ENCODE results near the gene CNNM1. TPM values are rescaled to one million over a fixed set of nuclear protein-coding genes. Genes with fewer than 3 reads are reported as not detected.

CNNM1 gene
- polyA plus RNA-seq, 2 of the 4 experiments (the other 2 are of a cell fraction): 14.2 to 17.5 TPM

GRCh38 chr10:99347672-99348071 lies 18.5 kb downstream of the CNNM1 start:
- H3K4me2 ChIP-seq: no peak overlapping the region

GRCh38 chr10:99353182-99353581 lies 24.0 kb downstream of the CNNM1 start:
- Histone ChIP-seq H3K4me2 (no peak overlapping the region), H3K4me1 (no peaks in the 10 kb centered on the region), H3K9me3 (no peaks in the 10 kb centered on the region), H3K27ac (no peak overlapping the region), H3K4me3 (no peak overlapping the region)
- POLR2A ChIA-PET: no interaction called here
- ATAC-seq: no peak
- CTCF ChIA-PET: interaction anchor here (0.6 to 1.1 kb wide), 3 partner anchors 8 to 70 kb away, joined by 3 read pairs; no protein-coding TSS in a partner anchor
- WGBS (ENCODE audit: missing lambda C conversion rate): 63% methylated on average over 1 of the region's 1 CpG
- no peak for FAIRE-seq
- DNase-seq (ENCODE audit: low read depth in 1 of 2, low spot score in 1 of 2): no peak
- TF ChIP-seq EHMT2 (IDR thresholded peaks at IDR 0.05; ENCODE audit: low read depth) (no peak), HMGXB4 (CRISPR knock-in tag; IDR thresholded peaks at IDR 0.05; ENCODE audit: borderline replicate concordance) (no peak), NR3C1 (IDR thresholded peaks at IDR 0.05) (no peak), MAFK (IDR thresholded peaks at IDR 0.05; ENCODE audit: partially characterized antibody) (no peak), REST (IDR thresholded peaks at IDR 0.05) (no peak), EP300 (IDR thresholded peaks at IDR 0.05) (no peak), HOXA7 (CRISPR knock-in tag; IDR thresholded peaks at IDR 0.05) (no peak), CTCF (IDR thresholded peaks at IDR 0.05) (no peak), HEYL (CRISPR knock-in tag; IDR thresholded peaks at IDR 0.05) (no peak), CBX8 (IDR thresholded peaks at IDR 0.05) (no peak), SREBF2 (IDR thresholded peaks at IDR 0.05) (no peak), ESRRA (IDR thresholded peaks at IDR 0.05; ENCODE audit: borderline replicate concordance, low read length) (no peak), ELK1 (IDR thresholded peaks at IDR 0.05; ENCODE audit: low read depth, low read length) (no peak), ZC3H11A (IDR thresholded peaks at IDR 0.05) (no peak), KDM1A (IDR thresholded peaks at IDR 0.05; ENCODE audit: low read depth) (no peak)

More at GRCh38 chr10:99347672-99348071, 18.5 kb downstream of the CNNM1 start:
- DNase-seq (ENCODE audit: low read depth in 1 of 2, low spot score in 1 of 2) (no peak), ATAC-seq (no peak), FAIRE-seq (no peak)
- ChIA-PET CTCF (interaction anchor here (0.7 kb wide), 1 partner anchor 1746 kb away, joined by 3 read pairs; no protein-coding TSS in a partner anchor), POLR2A (no interaction called here)
- no peak overlapping the region for H3K4me3 ChIP-seq
- TF ChIP-seq SREBF2 (IDR thresholded peaks at IDR 0.05) (no peak), E2F6 (IDR thresholded peaks at IDR 0.05; ENCODE audit: borderline replicate concordance, low read depth) (no peak), CEBPB (IDR thresholded peaks at IDR 0.05) (no peak), CBX2 (IDR thresholded peaks at IDR 0.05; ENCODE audit: borderline replicate concordance, low read depth) (no peak), PBX3 (IDR thresholded peaks at IDR 0.05) (no peak), CTCF (IDR thresholded peaks at IDR 0.05) (no peak)
- H3K4me1 ChIP-seq: peaks cover 44% of the 10 kb centered on the region
- WGBS (ENCODE audit: missing lambda C conversion rate): 92% methylated on average over 5 of the region's 5 CpGs
- H3K9me3 ChIP-seq: no peaks in the 10 kb centered on the region
- peak overlapping the region in 1 of 2 experiments; percentile 27; a peak in 2 of 6 replicates for H3K27ac ChIP-seq

Data from A549 (cell line).